IPS-NIHi7 (cell line): ENCODE measurements around the gene SH3RF3.
"Not testable (repeated sequence)": the region's sequence is repeated elsewhere in the genome, so short reads cannot be mapped to it uniquely, and the experiment has no call there.

Source experiments
- DNase-seq: peaks from one replicate; pipeline ENCODE4 v3.0.0; 2012; ENCODE audit warnings: mixed read lengths; ENCODE audit errors: extremely low spot score

SH3RF3 gene

GRCh38 chr2:109523536-109524361 is 394.7 kb downstream of the SH3RF3 start:
- no peak for DNase-seq

GRCh38 chr2:109525836-109526235 is 396.8 kb downstream of the SH3RF3 start:
- no peak for DNase-seq

GRCh38 chr2:109526442-109526970 is 397.5 kb downstream of the SH3RF3 start:
- no peak for DNase-seq

- no peak for DNase-seq
Measured at GRCh38 chr2:109527079-109527478, 398.1 kb downstream of the SH3RF3 start.

GRCh38 chr2:109527846-109528705 is 399.1 kb downstream of the SH3RF3 start:
- no peak for DNase-seq

- no peak for DNase-seq
Measured at GRCh38 chr2:109528811-109529501, 400.0 kb downstream of the SH3RF3 start.

- no peak for DNase-seq
Measured at GRCh38 chr2:109529532-109530449, 400.8 kb downstream of the SH3RF3 start.

GRCh38 chr2:109530712-109531111 is 401.7 kb downstream of the SH3RF3 start:
- DNase-seq: no peak

GRCh38 chr2:109531221-109531620 is 402.2 kb downstream of the SH3RF3 start:
- DNase-seq: no peak

GRCh38 chr2:109531896-109532727 is 403.1 kb downstream of the SH3RF3 start:
- DNase-seq: no peak

- no peak for DNase-seq
Measured at GRCh38 chr2:109532728-109533076, 403.7 kb downstream of the SH3RF3 start.

- no peak for DNase-seq
Measured at GRCh38 chr2:109533823-109534222, 404.8 kb downstream of the SH3RF3 start.

GRCh38 chr2:109535217-109535946 is 406.4 kb downstream of the SH3RF3 start:
- DNase-seq: no peak

- not testable (repeated sequence) for DNase-seq
Measured at GRCh38 chr2:109536556-109536955, 407.6 kb downstream of the SH3RF3 start.

- no peak for DNase-seq
Measured at GRCh38 chr2:109537565-109538222, 408.7 kb downstream of the SH3RF3 start.

- DNase-seq: no peak
Measured at GRCh38 chr2:109538546-109538945, 409.5 kb downstream of the SH3RF3 start.

GRCh38 chr2:109542384-109542783 is 413.4 kb downstream of the SH3RF3 start:
- DNase-seq: no peak

- peak; percentile 62 for DNase-seq
Measured at GRCh38 chr2:109545828-109546713, 417.1 kb downstream of the SH3RF3 start.
